HTR-8/SVneo (cell line): Measurements from ENCODE around the gene RPS6KC1.
"Not testable (repeated sequence)": the region's sequence is repeated elsewhere in the genome, so short reads cannot be mapped to it uniquely, and the experiment has no call there.

Experiments used
- DNase-seq: peaks from one replicate; pipeline ENCODE4 v3.0.0; 2011; ENCODE audit warnings: low spot score, mixed read lengths; ENCODE audit not compliant: insufficient read length
- FAIRE-seq: peaks from 2 replicates; lab custom pipeline; 2011; peaks lifted over from hg19 to GRCh38; lab: Jason Lieb, UNC

The RPS6KC1 gene

GRCh38 chr1:213194855-213195254, 143.8 kb downstream of the RPS6KC1 start:
- FAIRE-seq (no peak), DNase-seq (no peak)

DNA sequence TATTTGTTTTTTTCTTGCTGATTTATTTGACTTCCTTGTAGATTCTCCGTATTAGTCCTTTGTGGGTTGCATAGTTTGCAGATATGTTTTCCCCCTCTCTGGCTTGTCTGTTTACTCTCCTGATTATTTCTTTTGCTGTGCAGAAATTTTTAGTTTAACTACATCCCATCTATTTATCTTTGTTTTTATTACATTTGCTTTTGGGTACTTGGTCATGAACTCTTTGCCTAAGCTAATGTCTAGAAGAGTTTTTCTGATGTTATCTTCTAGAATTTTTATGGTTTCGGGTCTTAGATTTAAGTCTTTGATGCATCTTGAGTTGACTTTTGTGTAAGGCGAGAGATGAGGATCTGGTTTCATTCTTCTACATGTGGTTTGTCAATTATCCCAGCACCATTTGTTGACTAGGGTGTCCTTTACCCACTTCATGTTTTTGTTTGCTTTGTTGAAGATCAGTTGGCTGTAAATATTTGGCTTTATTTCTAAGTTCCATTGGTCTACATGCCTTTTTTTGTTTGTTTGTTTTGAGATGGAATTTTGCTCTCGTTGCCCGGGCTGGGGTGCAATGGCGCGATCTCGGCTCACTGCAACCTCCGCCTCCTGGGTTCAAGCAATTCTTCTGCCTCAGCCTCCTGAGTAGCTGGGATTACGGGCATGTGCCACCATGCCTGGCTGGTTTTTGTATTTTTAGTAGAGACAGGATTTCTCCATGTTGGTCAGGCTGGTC, 145.4 kb downstream of the RPS6KC1 start:
- not testable (repeated sequence) for FAIRE-seq

GRCh38 chr1:213200630-213201029, 149.6 kb downstream of the RPS6KC1 start:
- DNase-seq: no peak
- no peak for FAIRE-seq

More for the DNA sequence above, 145.4 kb downstream of the RPS6KC1 start:
- not testable (repeated sequence) for DNase-seq

DNA sequence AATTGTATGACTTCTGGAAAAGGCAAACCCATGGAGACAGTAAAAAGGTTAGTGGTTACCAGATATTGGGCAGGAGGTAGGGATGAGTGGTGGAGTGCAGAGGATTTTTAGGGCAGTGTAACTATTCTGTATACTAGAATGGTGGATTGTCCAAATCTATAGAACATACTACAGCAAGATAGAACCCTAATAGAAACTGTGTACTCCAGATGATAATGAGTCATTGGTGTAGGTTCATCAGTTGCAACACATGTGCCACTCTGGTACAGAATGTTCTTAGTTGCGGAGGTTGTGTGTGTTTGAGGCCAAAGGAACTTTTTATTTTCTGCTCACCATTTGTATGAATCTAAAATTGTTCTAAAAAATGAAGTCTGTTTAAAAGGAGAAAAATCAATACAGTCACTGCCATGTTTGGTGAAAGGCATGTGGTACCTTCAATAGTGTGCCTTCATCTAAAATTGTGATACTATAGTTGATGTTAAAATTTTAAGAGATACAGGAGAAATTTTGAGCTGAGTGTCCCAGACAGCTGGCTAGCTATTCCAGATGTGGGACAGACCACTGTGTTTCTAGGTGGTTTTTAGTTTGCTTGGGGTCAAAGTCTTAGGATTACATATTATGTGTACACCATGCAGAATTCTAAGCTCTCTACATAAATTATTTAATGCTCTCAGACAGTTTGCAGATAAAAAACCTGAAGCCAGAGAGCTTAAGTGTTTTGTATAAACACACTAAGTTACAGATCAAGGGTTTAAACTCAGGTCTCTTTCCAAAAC, 150.5 kb downstream of the RPS6KC1 start:
- DNase-seq (no peak), FAIRE-seq (no peak)

DNA sequence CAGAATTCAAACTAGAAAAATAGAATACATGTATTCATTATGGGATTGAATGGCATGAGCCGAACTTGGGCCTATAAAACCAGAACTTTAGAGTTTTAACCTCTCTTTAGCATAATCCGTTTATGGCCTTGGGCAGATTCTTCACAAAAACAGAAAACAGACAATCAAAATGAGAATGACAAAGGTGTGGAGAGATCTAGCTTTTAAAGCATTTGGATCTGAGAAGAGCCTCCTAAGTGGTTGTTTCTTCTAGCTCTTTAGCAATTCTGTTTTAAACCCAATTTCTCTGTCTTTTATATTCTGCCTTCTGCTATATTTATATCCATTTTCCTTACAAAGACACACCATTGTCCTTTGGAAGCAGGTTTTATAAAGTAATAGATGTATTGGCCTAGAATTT, 160.2 kb downstream of the RPS6KC1 start:
- no peak for FAIRE-seq

DNA sequence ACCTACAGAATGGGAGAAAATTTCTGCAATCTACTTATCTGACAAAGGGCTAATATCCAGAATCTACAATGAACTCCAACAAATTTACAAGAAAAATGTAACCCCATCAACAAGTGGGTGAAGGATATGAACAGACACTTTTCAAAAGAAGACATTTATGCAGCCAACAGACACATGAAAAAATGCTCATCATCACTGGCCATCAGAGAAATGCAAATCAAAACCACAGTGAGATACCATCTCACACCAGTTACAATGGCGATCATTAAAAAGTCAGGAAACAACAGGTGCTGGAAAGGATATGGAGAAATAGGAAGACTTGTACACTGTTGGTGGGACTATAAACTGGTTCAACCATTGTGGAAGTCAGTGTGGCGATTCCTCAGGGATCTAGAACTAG, 168.0 kb downstream of the RPS6KC1 start:
- not testable (repeated sequence) for FAIRE-seq, DNase-seq

More for the DNA sequence above, 160.2 kb downstream of the RPS6KC1 start:
- no peak for DNase-seq

DNA sequence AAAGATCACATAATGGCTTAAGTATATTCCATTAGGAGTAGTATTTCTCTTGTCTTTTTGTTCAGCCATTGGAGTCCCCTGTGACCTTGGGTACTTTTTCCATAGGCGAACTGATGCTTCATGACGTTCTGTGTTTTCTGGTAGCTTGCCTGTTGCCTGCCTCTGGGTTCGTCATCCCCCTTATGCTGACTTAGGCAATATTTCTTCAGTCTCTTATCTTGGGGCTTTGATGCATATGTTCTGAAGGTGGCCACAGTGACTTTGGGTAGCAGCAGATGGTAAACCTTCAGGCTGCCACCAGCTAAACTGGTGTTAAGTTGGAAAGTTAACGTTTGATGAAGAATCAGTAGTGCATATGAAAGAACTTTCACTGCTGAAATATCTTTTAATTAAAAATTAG, 170.2 kb downstream of the RPS6KC1 start:
- no peak for FAIRE-seq
- DNase-seq: no peak

DNA sequence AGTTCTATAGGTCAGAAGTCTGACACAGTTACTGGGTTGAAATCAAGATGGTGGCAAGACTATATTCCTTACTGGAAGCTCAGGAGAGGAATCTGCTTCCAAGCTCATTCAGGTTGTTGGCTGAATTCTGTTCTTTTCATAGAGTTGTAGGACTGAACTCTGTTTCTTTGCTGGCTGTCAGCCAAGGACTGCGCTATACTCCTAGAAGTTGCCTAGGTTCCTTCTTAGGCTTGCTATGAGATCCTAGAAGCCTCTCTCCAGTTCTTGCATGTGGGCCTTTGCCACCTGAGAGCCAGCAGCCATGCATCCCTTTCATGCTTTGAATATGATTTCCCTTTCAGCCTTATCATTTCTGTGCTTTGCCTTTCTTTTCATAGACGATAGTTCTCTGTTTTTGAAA, 176.4 kb downstream of the RPS6KC1 start:
- DNase-seq: no peak
- no peak for FAIRE-seq

- FAIRE-seq: no peak
- peak; percentile 18 for DNase-seq
These were observed 180.8 kb downstream of the RPS6KC1 start for GRCh38 chr1:213231795-213232231.

DNA sequence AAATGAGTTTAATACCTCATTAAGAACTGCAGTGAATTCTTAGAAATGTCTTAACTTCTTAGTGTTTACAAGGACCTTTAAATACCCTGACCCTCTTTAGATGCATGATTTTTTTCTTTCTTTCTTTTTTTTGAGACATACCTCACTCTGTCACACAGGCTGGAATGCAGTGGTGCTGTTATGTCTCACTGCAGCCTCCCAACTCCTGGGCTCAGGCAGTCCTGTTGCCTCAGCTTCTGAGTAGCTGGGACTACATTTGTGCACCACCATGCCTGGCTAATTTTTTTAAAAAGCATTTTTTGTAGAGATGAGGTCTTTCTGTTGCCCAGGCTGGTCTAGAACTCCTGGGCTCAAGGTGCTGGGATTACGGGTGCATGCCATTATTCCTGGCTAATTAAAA, 191.8 kb downstream of the RPS6KC1 start:
- FAIRE-seq: no peak
- DNase-seq: no peak

- FAIRE-seq: no peak
- peak; percentile 47 for DNase-seq
These were observed 193.6 kb downstream of the RPS6KC1 start for GRCh38 chr1:213244664-213245091.

- FAIRE-seq (no peak), DNase-seq (no peak)
These were observed 194.3 kb downstream of the RPS6KC1 start for GRCh38 chr1:213245260-213245910.

GRCh38 chr1:213247038-213247437, 196.0 kb downstream of the RPS6KC1 start:
- FAIRE-seq: no peak
- DNase-seq: no peak

GRCh38 chr1:213249395-213249794, 198.4 kb downstream of the RPS6KC1 start:
- DNase-seq: no peak
- FAIRE-seq: no peak

DNA sequence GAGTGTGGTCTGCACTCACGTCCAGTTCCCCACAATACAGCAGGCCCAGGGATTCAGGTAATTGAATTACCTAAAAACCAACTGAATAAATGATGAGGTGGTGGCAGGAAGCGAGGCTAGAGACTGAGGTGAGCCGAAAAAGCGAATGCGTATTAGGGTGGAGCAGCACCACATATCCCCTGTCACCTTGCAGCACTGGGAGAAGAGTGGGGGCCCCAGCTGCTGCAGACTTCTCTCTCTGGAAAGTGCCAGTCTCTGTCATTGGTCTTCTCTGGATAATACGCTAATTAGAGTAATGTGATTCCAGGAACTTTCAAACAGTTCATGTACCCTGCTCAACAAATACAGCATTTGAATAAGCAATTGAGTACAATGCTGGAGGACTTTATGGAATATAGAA, 199.0 kb downstream of the RPS6KC1 start:
- DNase-seq: no peak
- FAIRE-seq: no peak

- FAIRE-seq (no peak), DNase-seq (no peak)
These were observed 199.4 kb downstream of the RPS6KC1 start for GRCh38 chr1:213250446-213250845.

DNA sequence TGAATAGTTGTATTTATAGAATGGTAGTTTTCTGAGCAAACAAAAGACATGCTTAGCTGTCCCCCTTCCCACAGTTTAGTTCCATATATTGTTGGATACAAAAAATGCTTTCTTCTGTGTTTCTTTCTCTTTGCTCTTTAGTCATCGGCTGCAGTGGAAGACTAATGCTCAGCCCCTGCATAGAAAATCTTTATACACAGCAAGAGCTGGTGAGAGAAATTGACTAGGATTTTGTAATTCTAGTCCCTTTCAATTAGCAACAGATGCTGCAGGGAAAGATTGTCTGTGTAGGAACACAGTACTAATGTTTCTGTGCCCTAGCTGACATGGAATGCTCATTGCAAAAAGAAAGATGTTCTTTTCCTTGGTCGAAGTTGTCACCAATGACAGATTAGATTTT, 200.9 kb downstream of the RPS6KC1 start:
- DNase-seq: no peak
- no peak for FAIRE-seq

DNA sequence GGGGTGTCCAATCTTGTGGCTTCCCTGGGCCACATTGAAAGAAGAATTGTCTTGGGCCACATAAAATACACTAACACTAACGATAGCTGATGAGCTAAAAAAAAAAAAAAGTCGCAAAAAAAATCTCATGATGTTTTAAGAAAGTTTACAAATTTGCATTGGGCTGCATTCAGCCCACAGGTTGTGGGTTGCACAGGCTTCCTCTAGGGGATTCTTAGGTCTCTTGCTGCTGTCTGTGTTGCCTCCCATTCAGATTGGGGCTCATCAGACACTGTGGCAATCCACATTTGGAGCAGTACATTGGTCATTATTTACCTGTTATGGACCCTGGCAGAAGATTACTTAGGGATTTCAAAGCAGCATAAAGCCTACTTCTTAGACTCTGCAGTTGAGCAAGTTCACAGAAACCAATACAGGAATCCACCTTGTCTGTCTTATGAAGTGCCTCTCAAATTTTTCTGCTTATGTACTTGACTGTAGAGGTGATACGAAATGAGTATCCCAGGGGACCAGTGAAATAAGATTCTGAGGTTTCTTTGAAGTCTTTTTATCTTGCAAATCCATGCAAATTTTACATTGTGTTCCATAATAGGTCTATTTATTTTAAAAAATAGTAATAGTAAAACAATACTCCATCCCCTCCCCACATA, 205.5 kb downstream of the RPS6KC1 start:
- FAIRE-seq: no peak
- no peak for DNase-seq

- DNase-seq (no peak), FAIRE-seq (no peak)
These were observed 209.5 kb downstream of the RPS6KC1 start for GRCh38 chr1:213260311-213261075.

GRCh38 chr1:213264531-213264930, 213.5 kb downstream of the RPS6KC1 start:
- DNase-seq: no peak
- FAIRE-seq: no peak
